Neural progenitor cell (in vitro differentiated cells): ENCODE data around the gene MED13L. TPM values are rescaled to one million over a fixed set of nuclear protein-coding genes. Genes with fewer than 3 reads are reported as not detected.

Experiments
- DNase-seq: peaks from one replicate; pipeline ENCODE4 v3.0.0-alpha.2; 2016; ENCODE audit warnings: low spot score
- H2AFZ ChIP-seq: fragments of 200-600 bp; sonication (generic); replicated peaks from 2 replicates; pipeline ENCODE4 v1.6.1; 2016; ENCODE audit warnings: antibody characterized with exemption
- H3F3A ChIP-seq: fragments of 200-600 bp; sonication (generic); 2 replicates; pipeline ENCODE4 v1.6.1; 2016; ENCODE audit warnings: antibody characterized with exemption, low read depth
- H3K27ac ChIP-seq: fragments of 200-600 bp; sonication (generic); 2 replicates; pipeline ENCODE4 v1.5.1; 2016; ENCODE audit warnings: mild to moderate bottlenecking
- H3K27me3 ChIP-seq: fragments of 200-600 bp; sonication (generic); 2 replicates; pipeline ENCODE4 v1.6.1; 2016; ENCODE audit warnings: mild to moderate bottlenecking, moderate library complexity
- H3K36me3 ChIP-seq: fragments of 200-600 bp; sonication (generic); 2 replicates; pipeline ENCODE4 v1.5.1; 2016
- H3K4me1 ChIP-seq: fragments of 200-600 bp; sonication (generic); 2 replicates; pipeline ENCODE4 v1.6.1; 2016; ENCODE audit warnings: mixed run types
- H3K4me2 ChIP-seq: fragments of 200-600 bp; sonication (generic); 2 replicates; pipeline ENCODE4 v1.6.1; 2016
- H3K4me3 ChIP-seq: fragments of 200-600 bp; sonication (generic); 2 replicates; pipeline ENCODE4 v1.5.1; 2016
- H3K79me2 ChIP-seq: fragments of 200-600 bp; sonication (generic); 2 replicates; pipeline ENCODE4 v1.6.1; 2016; ENCODE audit warnings: low read depth
- H3K9ac ChIP-seq: fragments of 200-600 bp; sonication (generic); 2 replicates; pipeline ENCODE4 v1.6.1; 2016
- H3K9me3 ChIP-seq: fragments of 200-600 bp; sonication (generic); 2 replicates; pipeline ENCODE4 v1.5.1; 2016; ENCODE audit warnings: low read depth
- H4K20me1 ChIP-seq: fragments of 200-600 bp; sonication (generic); 2 replicates; pipeline ENCODE4 v1.6.1; 2016; ENCODE audit warnings: low read depth
- H3K27ac Mint-ChIP-seq: 3 replicates; pipeline ENCODE4 v1.8.0; 2021; ENCODE audit warnings: mixed read lengths
- H3K27me3 Mint-ChIP-seq: 2 replicates; pipeline ENCODE4 v1.8.0; 2022; ENCODE audit warnings: low read depth, mild to moderate bottlenecking, inconsistent platforms, moderate library complexity, mixed read lengths; ENCODE audit not compliant: insufficient read depth
- H3K36me3 Mint-ChIP-seq: 3 replicates; pipeline ENCODE4 v1.8.0; 2021; ENCODE audit warnings: mixed read lengths
- H3K4me1 Mint-ChIP-seq: 3 replicates; pipeline ENCODE4 v1.8.0; 2021; ENCODE audit warnings: mixed read lengths
- H3K4me3 Mint-ChIP-seq: 3 replicates; pipeline ENCODE4 v1.8.0; 2021; ENCODE audit warnings: mild to moderate bottlenecking, moderate library complexity, mixed read lengths
- H3K9me3 Mint-ChIP-seq: 3 replicates; pipeline ENCODE4 v1.8.0; 2020; ENCODE audit warnings: mixed read lengths
- EZH2 ChIP-seq: fragments of 200-600 bp; sonication (generic); IDR thresholded peaks from 2 replicates; pipeline ENCODE4 v1.6.1; 2017; ENCODE audit warnings: antibody characterized with exemption, mild to moderate bottlenecking, moderate library complexity
- EZH2phosphoT487 ChIP-seq: fragments of 200-600 bp; sonication (generic); IDR thresholded peaks from 2 replicates; pipeline ENCODE4 v1.6.1; 2017; ENCODE audit warnings: antibody characterized with exemption
- total RNA-seq: library from RNA; depleted of rRNA; stranded (reverse); fragments of >200 nt; gene quantifications from 2 replicates; pipeline ENCODE4 v1.2.3, GENCODE V29; 2015; ENCODE audit warnings: low replicate concordance
- TF ChIP-seq, protein P1 (sequence below): fragments of 200-600 bp; sonication (generic); IDR thresholded peaks from 2 replicates; pipeline ENCODE4 v1.5.1; 2017; ENCODE audit warnings: antibody characterized with exemption, mild to moderate bottlenecking

MED13L gene
- total RNA-seq, 1 donor from 2014 or later: 149 TPM

DNA sequence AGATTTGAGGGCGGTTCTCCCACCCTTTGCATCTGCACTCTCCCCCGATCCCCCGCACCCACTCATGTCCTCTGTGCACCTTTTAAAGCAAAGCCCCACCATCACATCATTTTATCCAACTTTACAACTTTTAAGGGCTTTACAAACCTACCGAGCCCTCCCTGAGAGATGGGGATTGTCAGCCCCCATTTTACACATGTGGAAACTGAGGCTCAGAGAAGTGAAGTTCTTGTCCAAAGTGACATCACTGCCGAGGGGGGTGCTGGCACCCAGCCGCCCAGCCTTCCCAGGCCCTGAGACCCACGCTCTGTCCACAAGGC is 334.2 kb downstream of the MED13L start:
- no peak overlapping the region for H3K4me3 ChIP-seq
- Mint-ChIP-seq H3K36me3 (no peaks in the 10 kb centered on the region), H3K4me3 (no peak overlapping the region), H3K4me1 (peaks cover 7% of the 10 kb centered on the region), H3K27ac (no peak overlapping the region), H3K9me3 (peaks cover 6% of the 10 kb centered on the region), H3K27me3 (peaks cover 2% of the 10 kb centered on the region)
- no peak overlapping the region for H2AFZ ChIP-seq
- no peak overlapping the region for H3K4me2 ChIP-seq
- H3K9ac ChIP-seq: no peak overlapping the region
- no peak for DNase-seq
- H3K27ac ChIP-seq: no peak overlapping the region
- H3K27me3 ChIP-seq: no peaks in the 10 kb centered on the region
- no peaks in the 10 kb centered on the region for H3K79me2 ChIP-seq
- no peaks in the 10 kb centered on the region for H3K36me3 ChIP-seq
- no peaks in the 10 kb centered on the region for H4K20me1 ChIP-seq
- TF ChIP-seq EZH2 (no peak), EZH2phosphoT487 (no peak)
- H3K4me1 ChIP-seq: peaks cover 5% of the 10 kb centered on the region
- H3K9me3 ChIP-seq: no peaks in the 10 kb centered on the region
- H3F3A ChIP-seq: peaks cover 9% of the 10 kb centered on the region

DNA sequence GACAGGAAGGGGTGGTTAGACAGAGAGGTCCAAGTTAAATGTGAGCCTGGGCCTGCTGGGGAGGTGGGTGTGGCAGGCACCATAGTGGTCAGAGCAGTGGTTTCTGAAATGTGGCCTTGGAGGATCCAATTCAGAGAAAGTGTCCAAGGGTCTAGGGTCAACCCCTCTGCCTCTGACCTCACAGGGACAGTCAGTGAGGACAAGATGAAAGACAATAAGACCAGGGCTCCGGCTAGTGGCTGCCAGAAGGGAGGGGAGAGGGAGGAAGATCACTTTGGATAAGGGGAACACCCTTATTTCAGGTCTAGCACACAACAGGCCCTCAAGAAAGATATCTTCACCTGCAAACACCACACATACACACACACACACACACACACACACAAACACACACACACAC is 335.1 kb downstream of the MED13L start:
- Histone ChIP-seq H3K36me3 (no peaks in the 10 kb centered on the region), H3K9me3 (no peaks in the 10 kb centered on the region), H3F3A (peaks cover under 1% of the 10 kb centered on the region), H4K20me1 (no peaks in the 10 kb centered on the region), H3K27me3 (no peaks in the 10 kb centered on the region), H3K4me1 (no peaks in the 10 kb centered on the region), H3K79me2 (no peaks in the 10 kb centered on the region), H3K4me3 (no peak overlapping the region), H3K4me2 (no peak overlapping the region), H2AFZ (no peak overlapping the region), H3K27ac (no peak overlapping the region), H3K9ac (no peak overlapping the region)
- Mint-ChIP-seq H3K36me3 (no peaks in the 10 kb centered on the region), H3K27me3 (peaks cover 2% of the 10 kb centered on the region), H3K4me1 (peaks cover 5% of the 10 kb centered on the region), H3K4me3 (no peak overlapping the region), H3K27ac (no peak overlapping the region), H3K9me3 (peaks cover 6% of the 10 kb centered on the region)
- no peak for TF ChIP-seq EZH2phosphoT487
- TF ChIP-seq, protein P1, sequence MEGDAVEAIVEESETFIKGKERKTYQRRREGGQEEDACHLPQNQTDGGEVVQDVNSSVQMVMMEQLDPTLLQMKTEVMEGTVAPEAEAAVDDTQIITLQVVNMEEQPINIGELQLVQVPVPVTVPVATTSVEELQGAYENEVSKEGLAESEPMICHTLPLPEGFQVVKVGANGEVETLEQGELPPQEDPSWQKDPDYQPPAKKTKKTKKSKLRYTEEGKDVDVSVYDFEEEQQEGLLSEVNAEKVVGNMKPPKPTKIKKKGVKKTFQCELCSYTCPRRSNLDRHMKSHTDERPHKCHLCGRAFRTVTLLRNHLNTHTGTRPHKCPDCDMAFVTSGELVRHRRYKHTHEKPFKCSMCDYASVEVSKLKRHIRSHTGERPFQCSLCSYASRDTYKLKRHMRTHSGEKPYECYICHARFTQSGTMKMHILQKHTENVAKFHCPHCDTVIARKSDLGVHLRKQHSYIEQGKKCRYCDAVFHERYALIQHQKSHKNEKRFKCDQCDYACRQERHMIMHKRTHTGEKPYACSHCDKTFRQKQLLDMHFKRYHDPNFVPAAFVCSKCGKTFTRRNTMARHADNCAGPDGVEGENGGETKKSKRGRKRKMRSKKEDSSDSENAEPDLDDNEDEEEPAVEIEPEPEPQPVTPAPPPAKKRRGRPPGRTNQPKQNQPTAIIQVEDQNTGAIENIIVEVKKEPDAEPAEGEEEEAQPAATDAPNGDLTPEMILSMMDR: no peak
- TF ChIP-seq EZH2: no peak
- DNase-seq: no peak

DNA sequence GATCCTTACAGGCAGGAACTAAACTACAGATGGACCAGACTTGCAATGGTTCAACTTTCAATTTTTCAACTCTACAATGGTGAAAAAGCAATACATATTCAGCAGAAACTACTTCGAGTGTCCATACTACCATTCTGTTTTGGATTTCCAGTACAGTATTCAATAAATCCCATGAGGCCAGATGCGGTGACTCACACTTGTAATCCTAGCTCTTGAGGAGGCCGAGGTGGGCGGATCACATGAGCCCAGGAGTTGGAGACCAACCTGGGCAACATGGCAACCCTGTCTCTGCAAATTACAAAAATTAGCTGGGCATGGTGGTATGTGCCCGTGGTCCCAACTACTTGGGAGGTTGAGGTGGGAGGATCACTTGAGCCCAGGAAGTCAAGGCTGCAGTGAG is 336.1 kb downstream of the MED13L start:
- no peak overlapping the region for H3K4me3 ChIP-seq
- DNase-seq: no peak
- H3K4me2 ChIP-seq: no peak overlapping the region
- H3K27me3 Mint-ChIP-seq: peaks cover 2% of the 10 kb centered on the region
- H3K27ac Mint-ChIP-seq: no peak overlapping the region
- no peaks in the 10 kb centered on the region for H3F3A ChIP-seq
- no peak overlapping the region for H3K27ac ChIP-seq
- no peaks in the 10 kb centered on the region for H3K36me3 ChIP-seq
- TF ChIP-seq EZH2: no peak
- TF ChIP-seq EZH2phosphoT487: no peak
- TF ChIP-seq, protein P1: no peak
- H3K9me3 ChIP-seq: no peaks in the 10 kb centered on the region
- H3K4me1 ChIP-seq: no peaks in the 10 kb centered on the region
- no peak overlapping the region for H3K4me3 Mint-ChIP-seq
- no peaks in the 10 kb centered on the region for H3K27me3 ChIP-seq
- peaks cover 5% of the 10 kb centered on the region for H3K4me1 Mint-ChIP-seq
- H3K79me2 ChIP-seq: no peaks in the 10 kb centered on the region
- peaks cover 8% of the 10 kb centered on the region for H3K9me3 Mint-ChIP-seq
- H3K36me3 Mint-ChIP-seq: no peaks in the 10 kb centered on the region
- no peak overlapping the region for H2AFZ ChIP-seq
- H3K9ac ChIP-seq: no peak overlapping the region
- no peaks in the 10 kb centered on the region for H4K20me1 ChIP-seq

DNA sequence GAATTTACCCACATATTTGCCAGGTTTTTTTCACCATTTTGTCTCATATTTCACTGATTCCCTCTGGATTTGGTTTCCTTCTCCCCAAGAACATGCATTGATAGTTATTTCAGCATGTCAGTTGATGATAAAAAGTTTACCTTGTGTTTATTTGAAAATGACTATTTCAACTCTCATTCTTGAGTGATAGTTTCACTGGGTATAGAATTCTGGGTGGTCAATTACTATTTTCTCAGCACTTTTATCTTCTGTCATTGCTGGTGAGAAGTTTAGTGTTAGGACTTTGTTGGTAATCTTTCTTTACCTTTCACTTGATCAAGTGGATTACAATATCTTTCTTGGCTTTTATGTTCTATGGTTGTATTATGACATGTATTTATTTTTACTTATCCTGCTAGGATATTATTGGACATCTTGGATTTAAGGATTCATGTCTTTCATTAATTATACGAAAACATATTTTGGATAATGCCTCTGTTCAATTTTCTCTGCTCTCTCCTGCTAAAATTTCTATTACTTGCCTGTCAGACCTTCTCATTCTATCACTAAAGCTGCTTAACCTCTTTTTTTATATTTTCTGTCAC is 338.6 kb downstream of the MED13L start:
- H3K9me3 ChIP-seq: no peaks in the 10 kb centered on the region
- no peaks in the 10 kb centered on the region for H3K36me3 Mint-ChIP-seq
- H3K4me1 Mint-ChIP-seq: no peaks in the 10 kb centered on the region
- no peak for DNase-seq
- H3K27me3 Mint-ChIP-seq: no peaks in the 10 kb centered on the region
- no peaks in the 10 kb centered on the region for H3K27me3 ChIP-seq
- H3K4me2 ChIP-seq: no peak overlapping the region
- H2AFZ ChIP-seq: no peak overlapping the region
- no peak overlapping the region for H3K4me3 ChIP-seq
- TF ChIP-seq EZH2 (no peak), EZH2phosphoT487 (no peak)
- TF ChIP-seq, protein P1: no peak
- peaks cover 8% of the 10 kb centered on the region for H3K9me3 Mint-ChIP-seq
- no peaks in the 10 kb centered on the region for H3F3A ChIP-seq
- H3K27ac Mint-ChIP-seq: no peak overlapping the region
- H4K20me1 ChIP-seq: no peaks in the 10 kb centered on the region
- no peaks in the 10 kb centered on the region for H3K79me2 ChIP-seq
- no peaks in the 10 kb centered on the region for H3K36me3 ChIP-seq
- H3K27ac ChIP-seq: no peak overlapping the region
- H3K4me3 Mint-ChIP-seq: no peak overlapping the region
- no peaks in the 10 kb centered on the region for H3K4me1 ChIP-seq
- H3K9ac ChIP-seq: no peak overlapping the region
